GM12872 (cell line): ENCODE measurements around the gene SZT2.

Experiments used
- TF ChIP-seq, protein P1 (sequence below): IDR thresholded peaks from 3 replicates; pipeline ENCODE4 v1.5.1; 2011; ENCODE audit warnings: low read depth, mild to moderate bottlenecking, low read length, moderate library complexity; ENCODE audit not compliant: insufficient read depth

Gene SZT2

DNA sequence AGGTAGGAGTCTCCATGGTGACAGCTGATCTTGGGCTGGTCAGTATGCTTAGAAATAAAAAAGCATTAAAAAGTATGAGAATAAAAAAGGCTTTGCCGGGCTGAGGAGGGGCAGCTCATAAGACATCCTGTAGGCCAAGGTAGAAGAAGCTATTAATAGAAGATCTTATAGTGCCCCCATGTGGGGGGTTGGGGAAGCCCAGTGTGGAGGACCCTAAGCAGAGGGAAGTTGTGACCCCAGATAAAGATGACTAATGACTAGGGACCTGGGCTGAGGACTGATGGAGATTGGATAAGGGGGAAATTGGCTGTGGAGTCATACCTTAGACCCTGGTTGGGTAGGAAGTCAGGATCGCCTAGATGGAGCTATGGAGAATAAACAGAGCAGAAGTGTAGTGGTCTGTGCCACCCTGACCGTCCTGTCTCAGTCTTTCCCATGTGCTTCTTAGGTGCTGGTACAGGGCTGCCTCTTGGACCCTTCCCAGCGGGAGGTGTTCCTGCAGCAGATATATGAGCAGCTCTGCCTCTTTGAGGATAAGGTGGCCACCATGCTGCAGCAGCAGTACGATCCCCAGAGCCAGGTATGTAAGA, 25.0 kb downstream of the SZT2 start:
- TF ChIP-seq, protein P1, sequence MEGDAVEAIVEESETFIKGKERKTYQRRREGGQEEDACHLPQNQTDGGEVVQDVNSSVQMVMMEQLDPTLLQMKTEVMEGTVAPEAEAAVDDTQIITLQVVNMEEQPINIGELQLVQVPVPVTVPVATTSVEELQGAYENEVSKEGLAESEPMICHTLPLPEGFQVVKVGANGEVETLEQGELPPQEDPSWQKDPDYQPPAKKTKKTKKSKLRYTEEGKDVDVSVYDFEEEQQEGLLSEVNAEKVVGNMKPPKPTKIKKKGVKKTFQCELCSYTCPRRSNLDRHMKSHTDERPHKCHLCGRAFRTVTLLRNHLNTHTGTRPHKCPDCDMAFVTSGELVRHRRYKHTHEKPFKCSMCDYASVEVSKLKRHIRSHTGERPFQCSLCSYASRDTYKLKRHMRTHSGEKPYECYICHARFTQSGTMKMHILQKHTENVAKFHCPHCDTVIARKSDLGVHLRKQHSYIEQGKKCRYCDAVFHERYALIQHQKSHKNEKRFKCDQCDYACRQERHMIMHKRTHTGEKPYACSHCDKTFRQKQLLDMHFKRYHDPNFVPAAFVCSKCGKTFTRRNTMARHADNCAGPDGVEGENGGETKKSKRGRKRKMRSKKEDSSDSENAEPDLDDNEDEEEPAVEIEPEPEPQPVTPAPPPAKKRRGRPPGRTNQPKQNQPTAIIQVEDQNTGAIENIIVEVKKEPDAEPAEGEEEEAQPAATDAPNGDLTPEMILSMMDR, result peak; percentile 64

DNA sequence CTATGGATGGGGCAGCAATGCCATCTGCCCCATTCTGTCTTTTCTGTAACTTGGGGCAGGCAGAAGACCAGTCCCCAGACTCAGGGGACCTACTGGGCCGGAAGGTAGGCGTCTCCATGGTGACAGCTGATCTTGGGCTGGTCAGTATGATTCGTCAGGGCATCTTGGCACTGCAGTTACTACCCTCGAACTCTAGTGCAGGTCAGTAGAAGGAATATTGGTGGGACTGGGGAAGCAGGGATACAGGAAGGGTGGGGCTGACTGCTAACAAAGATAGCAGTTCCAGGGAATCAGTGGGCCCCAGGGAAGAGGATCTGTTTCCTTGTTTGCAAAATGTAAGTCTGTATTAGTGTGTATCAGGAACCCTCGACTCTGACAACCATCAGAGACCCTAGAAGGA, 26.2 kb downstream of the SZT2 start:
- TF ChIP-seq, protein P1, result no peak

DNA sequence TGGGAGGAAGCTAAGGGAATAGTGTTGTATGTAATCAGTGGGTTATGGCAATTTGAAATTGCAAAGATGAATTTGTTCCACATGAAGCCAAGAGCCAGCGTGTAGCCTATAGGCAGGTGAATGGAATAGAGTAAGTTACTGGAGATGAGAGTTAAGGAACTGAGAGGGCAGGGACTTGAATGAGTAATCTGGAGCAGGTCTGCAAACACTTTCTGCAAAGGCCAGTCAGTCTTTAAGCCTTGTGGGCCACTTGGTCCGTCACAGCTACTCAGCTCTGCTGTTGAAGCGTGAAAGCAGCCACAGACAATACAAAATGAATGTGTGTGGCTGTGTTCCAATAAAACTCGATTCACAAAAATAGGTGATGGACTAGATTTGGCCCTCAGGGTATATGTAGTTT, 29.2 kb downstream of the SZT2 start:
- TF ChIP-seq, protein P1, result no peak

DNA sequence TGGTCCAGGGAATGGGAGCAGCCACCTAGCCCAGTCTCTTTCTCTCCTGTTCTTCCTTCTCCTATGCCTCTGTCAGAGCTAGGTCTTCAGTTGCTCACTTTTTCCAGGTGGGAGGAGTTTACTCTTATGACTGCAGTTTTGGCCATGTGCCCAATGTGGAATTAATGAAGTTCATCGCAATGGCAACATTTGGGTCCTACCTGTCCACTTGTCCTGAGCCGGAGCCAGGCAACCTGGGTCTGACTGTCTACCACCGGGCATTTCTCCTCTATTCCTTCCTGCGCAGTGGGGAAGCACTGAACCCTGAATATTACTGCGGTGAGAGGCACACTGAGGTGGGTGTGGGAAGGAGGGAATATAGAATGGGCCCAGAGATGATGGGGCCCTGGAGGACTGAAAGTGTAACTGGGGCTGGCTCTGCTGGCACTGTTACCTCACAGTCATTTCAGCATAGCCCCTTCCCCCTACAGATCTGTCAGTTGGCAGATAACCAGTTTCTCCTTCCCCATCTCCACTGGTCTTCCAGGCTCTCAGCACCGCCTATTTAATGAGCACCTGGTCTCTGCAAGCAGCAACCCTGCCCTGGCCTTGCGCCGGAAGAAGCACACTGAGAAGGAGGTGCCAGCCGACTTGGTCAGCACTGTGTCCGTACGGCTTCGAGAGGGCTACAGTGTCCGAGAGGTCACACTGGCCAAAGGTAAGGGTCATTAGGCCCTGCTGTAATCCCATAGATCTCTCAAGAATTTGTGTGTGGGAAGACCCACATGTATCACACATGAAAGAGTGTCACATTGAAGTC, 30.1 kb downstream of the SZT2 start:
- TF ChIP-seq, protein P1, result no peak

DNA sequence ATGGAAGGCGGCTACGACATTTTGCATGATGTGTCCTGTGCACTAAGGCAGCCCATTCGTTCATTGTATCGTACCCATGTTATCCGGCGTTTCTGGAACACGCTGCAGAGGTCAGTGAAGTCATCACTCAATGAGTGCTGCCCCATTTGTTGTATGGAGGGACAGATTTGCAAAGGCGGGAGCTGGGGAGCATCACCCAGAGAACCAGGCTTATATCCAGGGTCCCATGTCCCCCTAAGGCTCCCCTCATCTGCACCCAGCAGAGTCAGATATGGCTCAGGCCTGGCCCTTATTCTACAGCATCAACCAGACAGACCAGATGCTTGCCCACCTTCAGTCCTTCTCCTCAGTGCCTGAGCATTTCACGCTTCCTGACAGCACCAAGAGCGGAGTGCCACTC, 31.2 kb downstream of the SZT2 start:
- TF ChIP-seq, protein P1, result no peak

DNA sequence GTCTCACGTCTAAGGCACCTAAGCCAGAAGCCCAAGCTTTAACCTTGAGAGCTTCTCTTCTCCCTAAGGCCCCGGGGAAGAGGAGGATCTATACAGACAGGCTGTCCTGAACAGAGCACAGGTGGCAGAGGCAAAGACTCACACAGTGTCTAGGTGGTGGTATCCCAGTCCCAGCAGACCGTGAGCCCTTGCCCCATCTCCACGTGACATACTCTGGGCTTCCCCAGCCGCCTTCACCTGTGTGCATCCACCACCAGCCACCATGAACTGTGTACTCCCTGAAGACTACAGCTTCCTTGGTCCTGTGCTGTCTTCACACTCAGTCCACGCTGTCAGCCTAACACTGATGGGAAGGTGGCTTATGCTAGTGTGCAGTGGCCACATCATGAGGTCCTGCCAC, 31.7 kb downstream of the SZT2 start:
- TF ChIP-seq, protein P1, result no peak

DNA sequence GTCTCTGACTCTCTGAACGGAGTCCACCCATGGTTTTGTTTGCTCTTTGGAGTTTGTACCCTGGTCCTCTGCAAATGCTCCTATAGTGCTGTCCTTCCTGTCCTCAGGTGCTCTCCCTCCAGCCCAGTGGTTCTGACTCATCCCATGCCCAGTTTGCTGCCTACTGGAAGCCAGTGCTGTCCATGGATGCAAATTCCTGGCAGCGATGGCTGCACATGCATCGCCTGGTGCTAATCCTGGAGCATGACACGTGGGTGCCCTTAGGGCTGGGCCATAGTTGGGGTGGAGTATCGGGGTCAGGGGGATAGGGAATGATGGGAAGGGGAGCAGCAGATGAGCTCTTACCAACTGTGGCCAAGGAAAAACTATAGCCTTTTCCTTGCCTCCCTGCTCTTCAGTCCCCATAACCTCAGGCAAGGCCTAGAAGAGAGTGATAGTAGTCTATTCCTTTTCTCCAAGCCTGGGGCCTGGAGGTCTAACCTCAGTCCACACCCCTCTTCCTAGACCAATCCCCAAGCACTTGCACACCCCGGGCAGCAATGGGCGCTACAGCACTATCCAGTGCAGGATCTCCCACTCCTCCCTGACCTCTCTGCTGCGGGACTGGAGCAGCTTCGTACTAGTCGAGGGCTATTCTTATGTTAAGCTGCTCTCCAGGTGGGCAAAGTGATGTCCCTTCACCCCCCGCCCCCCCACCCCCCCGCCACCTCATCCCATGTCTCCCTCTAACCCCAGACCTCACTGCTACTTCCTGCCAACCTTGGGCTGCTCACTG, 32.5 kb downstream of the SZT2 start:
- TF ChIP-seq, protein P1, result no peak
